K562 (cell line): Measurements from ENCODE around the gene C16orf96. TPM values are rescaled to one million over a fixed set of nuclear protein-coding genes. Genes with fewer than 3 reads are reported as not detected.

Experiments used
- PRPF4 ChIP-seq: fragments of 200-400 bp; formaldehyde crosslinking; IDR thresholded peaks from one replicate; pipeline ENCODE4 v1.6.1; 2017; ENCODE audit warnings: low read length, low read depth, mild to moderate bottlenecking; ENCODE audit not compliant: insufficient read depth, poor library complexity, severe bottlenecking
- ZBTB40 ChIP-seq, 2 experiments: fragments of 450-650 bp in 1 of 2; sonication (generic) in 1 of 2; formaldehyde crosslinking in 1 of 2; IDR thresholded peaks; 2 replicates each; pipeline versions ENCODE4 v1.7.1 to v1.9.0; 2016 to 2022; ENCODE audit warnings: inconsistent platforms in 1 of 2, mild to moderate bottlenecking in 1 of 2, missing genetic modification reagents in 1 of 2
- ZNF639 ChIP-seq, 2 experiments: fragments of 200-800 bp in 1 of 2; sonication (Bioruptor generic) in 1 of 2; sonication (generic) in 1 of 2; formaldehyde crosslinking in 1 of 2; IDR thresholded peaks in 1 of 2; conservative IDR thresholded peaks in 1 of 2; 2 replicates each; pipeline versions ENCODE4 v1.5.0 to v1.6.1; 2016 to 2020; ENCODE audit warnings: missing compliant biosample characterization in 1 of 2, missing genetic modification characterization in 1 of 2, missing genetic modification reagents in 1 of 2
- polyA plus RNA-seq, 8 experiments: library from polyadenylated mRNA; depleted of rRNA in 4 of 8; stranded (reverse) in 5 of 8; unstranded in 3 of 8; fragments of >200 nt; fragmentation: Nextera tagmentation in 2 of 8; fragmentation: Illumina TruSeq in 1 of 8; extraction: Ambion mirVana in 2 of 8; extraction: Trizol in 1 of 8; gene quantifications; 2 replicates each; pipeline versions ENCODE4 v1.2.1 to v1.2.3, GENCODE V29; 2011 to 2014; ENCODE audit warnings: inconsistent platforms in 1 of 8, missing spikeins in 1 of 8
- total RNA-seq, 7 experiments: library from RNA; depleted of rRNA in 6 of 7; stranded (reverse); fragments of >200 nt in 6 of 7; fragmentation: Illumina TruSeq in 2 of 7; extraction: Trizol in 2 of 7; gene quantifications; 2 replicates each; pipeline versions ENCODE4 v1.2.1 to v1.2.3, GENCODE V29; 2011 to 2021; ENCODE audit warnings: low replicate concordance in 1 of 7

C16orf96 gene
- total and polyA plus RNA-seq, 9 of the 15 experiments (the other 6 are each of a cell fraction or from before 2014, with no cell fraction given): not detected

GRCh38 chr16:4617880-4618279 lies 61.7 kb downstream of the C16orf96 start (continued):
- TF ChIP-seq ZBTB40 (IDR thresholded peaks at IDR 0.05): no peak
- no peak for TF ChIP-seq ZBTB40 (CRISPR knock-in tag; IDR thresholded peaks at IDR 0.05)
- TF ChIP-seq ZNF639 (CRISPR knock-in tag; conservative IDR thresholded peaks at IDR 0.05 in 1 of 2, IDR thresholded peaks at IDR 0.05 in 1 of 2): no peak
- TF ChIP-seq PRPF4: no peak
- TF ChIP-seq, all 486 proteins: peak for 1
